Measurements from ENCODE around the gene NTSR2. TPM values are rescaled to one million over a fixed set of nuclear protein-coding genes. Genes with fewer than 3 reads are reported as not detected.

Gene NTSR2
- total and polyA plus RNA-seq, 2 of the 8 experiments (the other 6 are each of a cell fraction or from before 2014, with no cell fraction given), result 0.05 TPM; not detected in 1

DNA sequence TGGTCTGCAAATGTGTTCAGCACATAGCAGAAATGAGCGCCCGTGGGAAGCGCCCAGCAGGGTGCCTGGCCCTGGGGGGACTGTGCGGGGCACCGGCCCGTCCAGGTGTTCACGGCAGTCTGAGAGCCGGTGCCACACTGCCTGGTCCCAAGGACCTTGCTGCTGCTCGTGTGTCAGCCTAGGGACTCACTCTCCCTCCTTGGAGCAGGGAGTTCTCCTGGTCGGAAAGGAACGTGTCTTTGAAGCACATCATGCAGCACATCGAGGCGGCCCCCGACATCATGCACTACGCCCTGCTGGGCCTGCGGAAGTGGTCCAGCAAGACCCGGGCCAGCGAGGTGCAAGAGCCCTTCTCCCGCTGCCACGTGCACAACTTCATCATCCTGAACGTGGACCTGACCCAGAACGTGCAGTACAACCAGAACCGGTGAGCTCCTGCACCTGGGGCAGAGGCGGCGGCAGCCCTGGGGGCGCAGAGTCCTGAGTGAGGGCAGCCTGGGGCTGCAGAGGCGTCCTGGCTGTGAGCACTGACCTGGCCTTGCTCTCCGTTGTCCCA lies 36.0 kb downstream of the NTSR2 start (continued):
- TF ChIP-seq RXRA (IDR thresholded peaks at IDR 0.05; ENCODE audit: insufficient read depth, low read depth, low read length) (no peak), SIN3A (conservative IDR thresholded peaks at IDR 0.05 in 1 of 2, IDR thresholded peaks at IDR 0.05 in 1 of 2; ENCODE audit: low read depth in 1 of 2, low read length in 2 of 2) (no peak), GABPA (IDR thresholded peaks at IDR 0.05; ENCODE audit: borderline replicate concordance, insufficient read depth, low read length) (no peak), TAF1 (IDR thresholded peaks at IDR 0.05; ENCODE audit: low read depth, low read length) (no peak), KDM1A (IDR thresholded peaks at IDR 0.05; ENCODE audit: borderline replicate concordance, low read length) (no peak), TEAD4 (IDR thresholded peaks at IDR 0.05; ENCODE audit: low read depth, low read length) (no peak), CHD1 (IDR thresholded peaks at IDR 0.05; ENCODE audit: low read depth, low read length) (no peak)
- TF ChIP-seq, protein P1, sequence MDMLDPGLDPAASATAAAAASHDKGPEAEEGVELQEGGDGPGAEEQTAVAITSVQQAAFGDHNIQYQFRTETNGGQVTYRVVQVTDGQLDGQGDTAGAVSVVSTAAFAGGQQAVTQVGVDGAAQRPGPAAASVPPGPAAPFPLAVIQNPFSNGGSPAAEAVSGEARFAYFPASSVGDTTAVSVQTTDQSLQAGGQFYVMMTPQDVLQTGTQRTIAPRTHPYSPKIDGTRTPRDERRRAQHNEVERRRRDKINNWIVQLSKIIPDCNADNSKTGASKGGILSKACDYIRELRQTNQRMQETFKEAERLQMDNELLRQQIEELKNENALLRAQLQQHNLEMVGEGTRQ (IDR thresholded peaks at IDR 0.05; ENCODE audit: low read length), result no peak
